Kidney tubule cell (primary cell): ENCODE data around the gene SPSB1.
A peak's percentile ranks its signal among the peaks of the same experiment; 100 is the strongest.

ENCODE experiments used
- DNase-seq: peaks from one replicate; pipeline ENCODE4 v3.0.0-alpha.2; 2018; ENCODE audit warnings: low spot score

The SPSB1 gene

GRCh38 chr1:9292361-9293240 lies at the start of gene SPSB1:
Gene SPSB1 (plus strand): TSS chr1:9292894. CDS start chr1:9355892, 62,998 bp downstream.
- DNase-seq = peak; percentile 84

- DNase-seq = no peak
These were observed 49.5 kb upstream of the SPSB1 start for GRCh38 chr1:9243066-9243739.

GRCh38 chr1:9244501-9245229 lies 48.0 kb upstream of the SPSB1 start:
- DNase-seq = peak; percentile 63

- no peak for DNase-seq
These were observed 47.5 kb upstream of the SPSB1 start for GRCh38 chr1:9245230-9245619.

DNA sequence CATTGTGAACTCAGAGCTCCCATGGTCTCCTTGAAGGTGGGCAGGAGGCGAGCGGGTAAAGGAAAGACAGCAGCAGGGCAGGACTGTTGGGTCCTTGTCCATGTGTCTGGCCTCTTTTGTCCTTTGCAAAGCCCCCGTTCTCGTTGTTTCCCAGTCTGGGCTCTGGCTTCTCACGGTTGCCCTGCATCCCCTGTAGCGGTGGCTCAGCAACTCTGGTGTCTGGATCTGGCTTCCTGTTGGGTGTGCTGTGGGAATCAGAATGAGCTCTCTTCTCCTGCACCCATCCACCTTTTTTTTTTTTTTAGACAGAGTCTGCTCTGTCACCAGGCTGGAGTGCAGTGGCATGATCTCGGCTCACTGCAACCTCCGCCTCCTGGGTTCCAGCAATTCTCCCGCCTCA lies 47.0 kb upstream of the SPSB1 start:
- DNase-seq = no peak

DNA sequence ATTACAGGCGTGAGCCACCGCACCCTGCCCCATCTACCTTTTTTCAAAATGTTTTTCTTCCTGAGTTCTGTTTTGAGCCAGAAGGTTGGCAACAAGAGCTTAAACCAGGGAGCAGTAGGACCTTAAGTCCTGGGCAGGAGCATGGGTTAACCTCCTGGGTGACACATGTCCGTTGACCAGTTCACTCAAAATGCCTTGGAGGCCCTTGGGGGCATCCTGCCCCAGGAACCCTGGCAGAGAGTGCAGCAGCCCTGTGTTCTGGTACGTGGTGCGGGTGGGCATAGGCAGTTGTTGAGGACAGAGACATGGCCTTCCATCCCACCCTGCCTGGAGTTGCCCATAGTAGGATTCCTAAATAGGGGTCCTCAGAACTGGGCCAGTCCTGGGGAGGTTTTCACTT lies 46.5 kb upstream of the SPSB1 start:
- DNase-seq = no peak

DNA sequence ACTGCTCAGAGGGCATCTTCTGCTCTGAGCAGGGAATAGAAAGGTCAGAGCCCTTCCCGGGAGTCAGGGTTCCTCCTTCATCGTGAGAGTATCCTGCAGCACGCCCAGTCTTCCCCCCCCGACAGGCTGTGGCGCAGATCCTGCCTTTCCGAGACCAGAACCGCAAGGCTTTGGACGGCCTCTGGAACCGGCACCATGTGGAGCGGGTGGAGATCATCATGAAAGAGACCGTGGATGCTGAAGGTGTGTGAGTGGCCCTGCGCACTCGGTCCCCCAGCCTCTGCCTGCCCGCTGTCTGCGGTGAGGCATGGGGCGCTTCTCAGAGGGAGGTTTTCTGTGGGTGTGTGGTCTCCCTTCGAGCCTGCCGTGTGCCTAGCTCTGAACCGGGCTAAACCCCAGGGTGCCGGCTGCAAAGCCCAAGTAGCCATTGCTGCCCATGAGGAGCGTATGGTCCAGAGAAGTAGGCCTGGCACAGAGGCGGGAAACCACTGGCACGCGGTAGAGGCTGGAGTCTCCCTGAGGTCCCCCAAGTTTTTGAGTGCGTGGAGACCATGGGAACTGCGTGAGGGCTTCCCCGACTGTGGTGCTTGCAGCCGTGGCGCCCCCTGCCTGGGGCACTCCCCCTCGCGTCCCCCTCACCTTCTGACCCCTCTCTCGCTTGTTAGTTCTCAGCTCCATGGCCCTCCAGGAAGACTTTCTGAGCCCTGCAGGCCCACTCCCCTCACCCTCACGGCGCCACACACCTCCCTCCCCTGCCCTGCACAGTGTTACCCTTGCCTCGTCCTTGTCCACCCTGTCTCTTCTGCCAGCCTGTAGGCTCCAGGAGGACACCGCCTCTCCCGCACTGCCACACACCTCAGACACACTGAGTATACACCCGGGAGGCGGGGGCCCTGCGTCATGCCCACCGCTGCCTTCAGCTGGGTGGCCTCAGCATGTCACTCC lies 45.6 kb upstream of the SPSB1 start:
- DNase-seq = no peak

DNA sequence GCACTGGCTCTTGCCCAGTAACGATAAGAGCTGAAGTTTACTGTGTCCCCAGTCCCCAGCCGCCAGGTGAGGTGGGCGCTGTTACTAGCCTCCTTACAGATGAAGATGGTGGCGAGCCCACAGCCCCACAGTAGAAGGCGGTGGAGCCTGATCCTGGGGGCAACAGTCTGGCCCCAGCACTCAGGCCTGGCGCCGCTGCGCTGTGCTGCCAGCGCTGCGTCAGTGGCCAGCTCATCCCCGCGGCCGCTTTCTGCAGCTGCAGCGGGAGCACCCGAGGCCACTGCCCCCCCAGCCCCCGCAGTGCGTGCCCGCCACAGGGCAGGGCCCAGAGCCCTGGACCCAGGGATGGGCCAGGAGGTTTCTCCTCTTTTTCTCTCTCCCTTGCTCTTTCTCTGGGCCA lies 44.8 kb upstream of the SPSB1 start:
- no peak for DNase-seq

GRCh38 chr1:9248341-9249262 lies 44.1 kb upstream of the SPSB1 start:
- no peak for DNase-seq

DNA sequence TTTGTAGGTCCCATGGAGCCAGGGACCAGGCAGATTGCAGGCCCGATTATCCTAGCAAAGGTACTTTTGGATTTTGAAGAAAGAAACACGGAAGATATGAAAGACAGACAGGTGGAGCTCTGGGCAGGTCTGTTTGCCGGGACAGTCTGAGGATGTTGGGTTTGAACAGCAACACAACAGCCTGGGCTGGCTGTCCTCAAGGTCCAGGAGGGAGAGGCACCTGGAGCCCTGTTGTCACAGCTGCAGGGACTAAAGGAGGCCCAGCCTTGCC lies 43.5 kb upstream of the SPSB1 start:
- DNase-seq = no peak

DNA sequence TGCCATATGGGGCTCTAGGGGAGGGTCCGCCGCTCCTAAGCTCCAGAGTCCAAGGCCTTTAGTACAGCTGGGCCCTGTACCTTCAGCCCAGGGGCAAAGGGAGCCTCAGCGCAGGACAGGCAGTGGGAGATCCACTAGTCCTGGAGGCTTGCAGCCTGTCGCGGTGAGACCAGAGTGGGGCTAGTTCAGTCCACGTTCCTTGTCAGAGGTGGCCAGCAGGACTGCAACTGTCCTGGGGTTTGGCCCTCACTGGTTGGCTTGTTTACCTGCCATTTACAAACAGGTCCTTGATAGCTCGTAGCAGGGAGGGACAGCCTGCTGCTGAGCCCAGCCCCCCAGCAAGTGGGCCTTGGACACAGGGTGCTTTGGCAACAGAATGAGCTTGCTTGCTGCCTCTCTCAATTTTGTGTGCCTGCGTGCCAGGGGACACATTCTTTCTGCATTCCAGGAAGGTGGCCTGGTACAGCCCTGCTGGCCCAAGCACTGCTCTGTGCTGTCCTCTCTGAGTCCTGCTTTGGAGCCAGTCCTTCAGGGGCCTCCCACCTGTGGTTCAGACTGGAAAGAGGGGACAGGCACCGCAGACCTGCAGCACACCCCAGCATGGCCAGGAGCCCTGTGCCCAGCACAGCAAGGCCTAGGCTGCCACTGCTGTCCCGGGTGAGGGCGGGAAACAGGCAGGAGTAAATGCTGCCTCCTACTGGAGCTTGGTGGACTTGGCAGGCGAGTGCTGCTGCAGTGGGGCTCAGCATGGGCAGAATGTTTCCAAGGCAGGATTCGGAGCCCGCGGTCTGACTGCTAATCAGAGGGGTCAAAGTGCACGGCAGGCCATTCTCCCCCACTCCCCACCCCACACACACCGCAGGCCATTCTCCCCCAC lies 42.9 kb upstream of the SPSB1 start:
- DNase-seq = peak; percentile 64

DNA sequence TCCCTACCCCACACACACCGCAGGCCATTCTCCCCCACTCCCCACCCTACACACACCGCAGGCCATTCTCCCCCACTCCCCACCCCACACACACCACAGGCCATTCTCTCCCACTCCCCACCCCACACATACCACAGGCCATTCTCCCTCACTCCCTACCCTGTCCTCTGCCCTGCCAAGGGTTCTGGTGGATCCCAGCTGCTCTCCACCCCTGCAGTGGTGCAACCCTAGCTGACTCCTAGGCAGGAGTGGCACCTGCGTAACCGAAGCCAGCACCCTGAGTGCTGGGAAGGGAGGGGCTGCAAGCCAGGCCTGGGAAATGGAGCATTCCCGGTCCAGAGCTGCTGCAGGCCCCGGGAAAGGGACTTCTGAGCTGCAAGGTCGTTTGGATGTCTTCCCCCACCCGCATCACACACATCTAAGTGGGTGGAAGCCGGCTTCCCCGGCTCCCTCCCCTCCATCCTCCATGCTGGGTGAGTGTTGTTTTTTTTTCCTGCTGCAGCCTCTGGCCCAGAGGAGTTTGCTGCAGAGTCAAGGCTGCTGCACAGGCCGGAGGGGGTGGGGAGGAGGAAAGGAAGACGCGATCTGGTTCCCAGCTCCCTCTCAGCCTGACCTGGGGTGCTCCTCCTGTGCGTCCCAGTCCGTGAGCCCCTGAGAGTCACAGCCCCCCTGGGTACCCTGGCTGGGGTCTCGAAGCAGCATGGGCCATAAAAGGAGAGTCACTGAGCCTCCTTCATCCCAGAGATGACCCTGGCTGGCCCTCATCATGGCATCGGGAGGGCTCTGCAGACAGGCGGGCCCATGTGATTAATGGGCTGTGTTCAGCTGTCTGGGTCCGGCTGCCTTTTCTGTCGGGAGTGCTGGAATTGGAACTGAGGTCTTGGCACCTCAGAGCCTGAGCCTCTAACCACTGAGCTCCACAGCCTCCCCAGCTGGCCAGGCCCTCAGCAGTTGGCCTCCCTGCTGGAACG lies 42.0 kb upstream of the SPSB1 start:
- DNase-seq = no peak

GRCh38 chr1:9251501-9251900 lies 41.2 kb upstream of the SPSB1 start:
- no peak for DNase-seq

DNA sequence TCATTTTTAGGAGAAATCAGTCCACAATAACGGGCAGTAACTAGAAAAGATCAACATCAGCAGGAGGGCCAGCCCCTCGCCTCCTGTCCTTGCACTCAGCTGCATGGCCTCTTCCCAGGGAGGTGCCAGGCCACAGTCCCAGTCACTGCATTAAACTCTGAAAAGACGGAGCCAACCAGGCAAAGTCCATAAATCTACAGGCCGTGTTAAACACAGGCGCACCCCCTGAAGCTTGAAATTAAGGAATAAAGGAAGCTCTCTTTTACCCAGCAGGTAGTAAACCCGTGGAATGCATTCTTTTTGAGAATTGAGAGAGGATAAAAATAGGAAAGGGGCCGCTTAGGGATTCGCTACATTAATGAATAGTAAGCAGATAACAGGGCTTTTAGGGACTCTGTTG lies 39.7 kb upstream of the SPSB1 start:
- DNase-seq = no peak

DNA sequence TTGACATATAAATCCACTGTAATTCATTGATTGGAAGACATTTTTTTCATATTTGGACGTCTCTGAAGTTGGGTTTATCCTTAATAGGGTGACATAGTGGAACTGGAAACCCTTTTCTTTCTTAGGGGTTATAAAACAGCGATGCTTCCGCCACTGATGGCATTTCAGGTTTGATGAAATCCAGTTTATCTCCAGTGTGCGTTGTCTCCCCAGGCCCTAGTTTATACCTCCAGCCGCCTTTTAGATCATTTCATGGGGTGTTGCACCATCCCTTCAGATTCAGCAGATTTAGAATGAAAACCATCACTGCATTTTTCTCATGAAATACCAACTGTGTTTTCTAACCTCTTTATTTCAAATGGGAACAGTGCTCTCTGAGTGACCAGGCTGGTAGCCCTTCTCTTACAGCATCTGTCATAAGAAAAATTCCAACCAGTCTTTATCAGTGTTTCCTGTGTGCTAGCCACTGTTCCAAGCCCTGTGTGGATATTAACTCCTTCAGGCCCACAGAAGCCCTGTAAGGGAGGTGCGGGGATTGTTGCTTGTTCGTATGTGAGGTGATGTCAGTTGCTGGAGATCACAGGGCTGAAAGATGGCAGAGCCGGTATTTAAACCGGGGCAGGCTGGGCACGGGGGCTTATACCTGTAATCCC lies 39.1 kb upstream of the SPSB1 start:
- no peak for DNase-seq

- DNase-seq = no peak
These were observed 36.4 kb upstream of the SPSB1 start for GRCh38 chr1:9256332-9256731.

- DNase-seq = no peak
These were observed 34.8 kb upstream of the SPSB1 start for GRCh38 chr1:9257851-9258250.

GRCh38 chr1:9258629-9259028 lies 34.1 kb upstream of the SPSB1 start:
- DNase-seq = no peak
